Measurements from ENCODE around the gene LAX1.

DNA sequence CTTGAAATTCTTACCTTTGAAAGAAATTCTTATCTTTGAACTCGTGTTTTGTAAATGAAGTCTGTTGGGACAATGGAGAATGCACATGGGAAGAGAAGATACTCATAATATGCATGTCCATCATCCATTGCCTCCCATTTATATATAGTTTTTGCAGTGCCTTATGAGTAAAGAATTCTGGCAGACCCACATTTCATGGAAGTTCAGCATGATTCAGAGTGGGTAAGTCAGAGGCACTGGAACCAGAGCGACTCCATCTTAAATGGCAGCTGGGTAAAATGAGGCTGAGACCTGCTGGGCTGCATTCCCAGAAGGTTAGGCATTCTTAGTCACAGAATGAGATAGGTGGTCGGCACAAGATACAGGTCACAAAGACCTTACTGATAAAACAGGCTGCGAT is 13.8 kb downstream of the LAX1 start:
- TF ChIP-seq POLR2A (IDR thresholded peaks at IDR 0.05), result no peak
- no peak for TF ChIP-seq CTCF (IDR thresholded peaks at IDR 0.05)
- no peak for TF ChIP-seq EP300 (IDR thresholded peaks at IDR 0.05)
